Osteoblast (primary cell): ENCODE data around the gene PHLDB1. TPM values are rescaled to one million over a fixed set of nuclear protein-coding genes. Genes with fewer than 3 reads are reported as not detected.
"Not testable (repeated sequence)": the region's sequence is repeated elsewhere in the genome, so short reads cannot be mapped to it uniquely, and the experiment has no call there.

Experiments used
- DNase-seq: peaks from one replicate; pipeline ENCODE4 v3.0.0; 2011; ENCODE audit warnings: low spot score, mixed read lengths; ENCODE audit not compliant: insufficient read length; ENCODE audit errors: missing footprints
- H2AFZ ChIP-seq: 2 replicates; pipeline ENCODE4 v1.6.0; 2011; ENCODE audit warnings: mild to moderate bottlenecking, low read length
- H3K27ac ChIP-seq: 2 replicates; pipeline ENCODE4 v1.5.1; 2011; ENCODE audit warnings: mild to moderate bottlenecking, low read depth, low read length, moderate library complexity
- H3K27me3 ChIP-seq: 2 replicates; pipeline ENCODE4 v1.6.0; 2012; ENCODE audit warnings: mild to moderate bottlenecking, control low read depth, inconsistent platforms, low read length, moderate library complexity; ENCODE audit not compliant: insufficient read depth
- H3K36me3 ChIP-seq: 2 replicates; pipeline ENCODE4 v1.5.1; 2011; ENCODE audit warnings: mild to moderate bottlenecking, low read length, control low read depth, moderate library complexity; ENCODE audit not compliant: insufficient read depth
- H3K4me1 ChIP-seq: 2 replicates; pipeline ENCODE4 v1.5.1; 2011; ENCODE audit warnings: mild to moderate bottlenecking, low read length, control low read depth, moderate library complexity; ENCODE audit not compliant: insufficient read depth
- H3K4me2 ChIP-seq: 2 replicates; pipeline ENCODE4 v1.6.0; 2011; ENCODE audit warnings: mild to moderate bottlenecking, low read length; ENCODE audit not compliant: insufficient read depth
- H3K4me3 ChIP-seq: fragments of 200-600 bp; sonication (generic); 3 replicates; pipeline ENCODE4 v1.5.1; 2012; ENCODE audit warnings: mild to moderate bottlenecking, low read length, inconsistent platforms; ENCODE audit not compliant: insufficient read depth
- H3K79me2 ChIP-seq: 2 replicates; pipeline ENCODE4 v1.6.0; 2012; ENCODE audit warnings: mild to moderate bottlenecking, low read length, control low read depth, inconsistent platforms; ENCODE audit not compliant: insufficient read depth
- H3K9me3 ChIP-seq: 2 replicates; pipeline ENCODE4 v1.5.1; 2011; ENCODE audit warnings: low read depth, low read length, control low read depth
- H4K20me1 ChIP-seq: 2 replicates; pipeline ENCODE4 v1.6.0; 2012; ENCODE audit warnings: mild to moderate bottlenecking, low read length, control low read depth; ENCODE audit not compliant: insufficient read depth
- total RNA-seq: library from RNA; depleted of rRNA; stranded (reverse); fragments of >200 nt; gene quantifications from 2 replicates; pipeline ENCODE4 v1.2.3, GENCODE V29; 2012
- TF ChIP-seq, protein P1 (sequence below): IDR thresholded peaks from 2 replicates; pipeline ENCODE4 v1.5.1; 2011; ENCODE audit warnings: mild to moderate bottlenecking, low read depth, low read length, moderate library complexity; ENCODE audit errors: extremely low read depth

The PHLDB1 gene
- total RNA-seq, 1 donor: 96.3 TPM

GRCh38 chr11:118673361-118674081 lies 66.1 kb downstream of the PHLDB1 start:
- Histone ChIP-seq H3K79me2 (no peaks in the 10 kb centered on the region), H2AFZ (no peak overlapping the region), H3K27ac (no peak overlapping the region), H3K27me3 (peaks cover 17% of the 10 kb centered on the region), H4K20me1 (no peaks in the 10 kb centered on the region), H3K4me3 (no peak overlapping the region), H3K36me3 (no peaks in the 10 kb centered on the region), H3K9me3 (no peaks in the 10 kb centered on the region), H3K4me1 (no peaks in the 10 kb centered on the region), H3K4me2 (no peak overlapping the region)
- no peak for DNase-seq
- TF ChIP-seq, protein P1, sequence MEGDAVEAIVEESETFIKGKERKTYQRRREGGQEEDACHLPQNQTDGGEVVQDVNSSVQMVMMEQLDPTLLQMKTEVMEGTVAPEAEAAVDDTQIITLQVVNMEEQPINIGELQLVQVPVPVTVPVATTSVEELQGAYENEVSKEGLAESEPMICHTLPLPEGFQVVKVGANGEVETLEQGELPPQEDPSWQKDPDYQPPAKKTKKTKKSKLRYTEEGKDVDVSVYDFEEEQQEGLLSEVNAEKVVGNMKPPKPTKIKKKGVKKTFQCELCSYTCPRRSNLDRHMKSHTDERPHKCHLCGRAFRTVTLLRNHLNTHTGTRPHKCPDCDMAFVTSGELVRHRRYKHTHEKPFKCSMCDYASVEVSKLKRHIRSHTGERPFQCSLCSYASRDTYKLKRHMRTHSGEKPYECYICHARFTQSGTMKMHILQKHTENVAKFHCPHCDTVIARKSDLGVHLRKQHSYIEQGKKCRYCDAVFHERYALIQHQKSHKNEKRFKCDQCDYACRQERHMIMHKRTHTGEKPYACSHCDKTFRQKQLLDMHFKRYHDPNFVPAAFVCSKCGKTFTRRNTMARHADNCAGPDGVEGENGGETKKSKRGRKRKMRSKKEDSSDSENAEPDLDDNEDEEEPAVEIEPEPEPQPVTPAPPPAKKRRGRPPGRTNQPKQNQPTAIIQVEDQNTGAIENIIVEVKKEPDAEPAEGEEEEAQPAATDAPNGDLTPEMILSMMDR: no peak

DNA sequence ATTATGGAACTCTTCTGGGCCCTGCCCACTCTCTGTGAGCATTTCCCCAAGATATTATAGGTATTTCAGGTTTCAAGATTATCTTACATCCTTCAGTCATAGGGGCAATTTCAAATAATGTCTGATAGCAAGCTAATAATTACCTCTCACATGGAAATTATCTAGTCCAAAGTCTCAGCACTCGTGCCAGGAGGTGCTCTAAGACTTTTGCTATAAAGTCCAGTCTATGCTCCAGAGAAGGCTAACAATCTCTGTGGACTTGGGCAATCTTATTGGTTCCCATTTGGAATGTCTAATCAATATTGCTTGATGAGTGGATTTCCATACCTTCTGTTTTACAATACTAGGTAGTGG lies 66.6 kb downstream of the PHLDB1 start:
- no peaks in the 10 kb centered on the region for H3K79me2 ChIP-seq
- TF ChIP-seq, protein P1: no peak
- H3K4me1 ChIP-seq: no peaks in the 10 kb centered on the region
- H3K27me3 ChIP-seq: peaks cover 17% of the 10 kb centered on the region
- H3K4me2 ChIP-seq: no peak overlapping the region
- H3K27ac ChIP-seq: no peak overlapping the region
- H3K9me3 ChIP-seq: no peaks in the 10 kb centered on the region
- H3K36me3 ChIP-seq: no peaks in the 10 kb centered on the region
- no peak overlapping the region for H3K4me3 ChIP-seq
- H2AFZ ChIP-seq: no peak overlapping the region
- H4K20me1 ChIP-seq: no peaks in the 10 kb centered on the region
- no peak for DNase-seq

GRCh38 chr11:118677977-118678376 lies 70.6 kb downstream of the PHLDB1 start:
- Histone ChIP-seq H3K9me3 (no peaks in the 10 kb centered on the region), H3K4me2 (no peak overlapping the region), H3K4me3 (no peak overlapping the region), H3K27me3 (peaks cover 9% of the 10 kb centered on the region), H3K27ac (no peak overlapping the region), H2AFZ (no peak overlapping the region), H4K20me1 (no peaks in the 10 kb centered on the region), H3K79me2 (no peaks in the 10 kb centered on the region), H3K36me3 (no peaks in the 10 kb centered on the region), H3K4me1 (no peaks in the 10 kb centered on the region)
- TF ChIP-seq, protein P1: no peak
- no peak for DNase-seq

- H3K79me2 ChIP-seq, H3K27me3 ChIP-seq, DNase-seq, H3K4me1 ChIP-seq, H3K4me2 ChIP-seq, H4K20me1 ChIP-seq, H3K4me3 ChIP-seq, H3K36me3 ChIP-seq, H3K27ac ChIP-seq, H2AFZ ChIP-seq, H3K9me3 ChIP-seq: not testable (repeated sequence)
- TF ChIP-seq, protein P1: peak; percentile 33
These were observed 71.5 kb downstream of the PHLDB1 start for GRCh38 chr11:118678908-118679307.
